ENCODE measurements around the gene COX4I1. TPM values are rescaled to one million over a fixed set of nuclear protein-coding genes. Genes with fewer than 3 reads are reported as not detected.
A peak's percentile ranks its signal among the peaks of the same experiment; 100 is the strongest.

COX4I1 gene
- total and polyA plus RNA-seq, 7 experiments from 2014 or later: 479 to 1,303 (median 677) TPM

GRCh38 chr16:85840395-85840794 lies 40.9 kb downstream of the COX4I1 start:
- Mint-ChIP-seq H3K4me1 (peaks cover 0 to 8% (median 7%) of the 10 kb centered on the region in 7 donors), H3K9me3 (peaks cover 0 to 2% (median 0%) of the 10 kb centered on the region in 11 donors), H3K36me3 (no peaks in the 10 kb centered on the region), H3K27ac (peak overlapping the region in 1 of 9 donors; percentile 63), H3K4me3 (no peak overlapping the region), H3K27me3 (peaks cover 5 to 24% (median 18%) of the 10 kb centered on the region in 5 donors)
- POLR2A ChIA-PET: no interaction called here
- no peaks in the 10 kb centered on the region for H3K27me3 ChIP-seq (ENCODE audit: control insufficient read depth in 2 of 2, insufficient read depth in 2 of 2, low read length in 2 of 2)
- H3K4me1 ChIP-seq (ENCODE audit: control insufficient read depth in 2 of 2, insufficient read depth in 2 of 2, low read length in 2 of 2): no peaks in the 10 kb centered on the region
- H3K9me3 ChIP-seq (ENCODE audit: control insufficient read depth in 2 of 3, low read length in 3 of 3): no peaks in the 10 kb centered on the region
- no peaks in the 10 kb centered on the region for H3K36me3 ChIP-seq (ENCODE audit: control insufficient read depth in 2 of 3, insufficient read depth in 3 of 3, low read length in 3 of 3)
- intact Hi-C loops (cut with micrococcal nuclease): no loop called here
- H3K4me3 ChIP-seq (ENCODE audit: low read length): no peak overlapping the region
- no peak overlapping the region for H3K27ac ChIP-seq (ENCODE audit: low read depth, low read length)
- CTCF ChIA-PET: no interaction called here
- DNase-seq: no peak
- ATAC-seq: no peak

GRCh38 chr16:85840801-85841200 lies 41.3 kb downstream of the COX4I1 start:
- Histone ChIP-seq H3K4me3 (ENCODE audit: low read length) (no peak overlapping the region), H3K36me3 (ENCODE audit: control insufficient read depth in 2 of 3, insufficient read depth in 3 of 3, low read length in 3 of 3) (no peaks in the 10 kb centered on the region), H3K9me3 (ENCODE audit: control insufficient read depth in 2 of 3, low read length in 3 of 3) (no peaks in the 10 kb centered on the region), H3K27me3 (ENCODE audit: control insufficient read depth in 2 of 2, insufficient read depth in 2 of 2, low read length in 2 of 2) (no peaks in the 10 kb centered on the region), H3K27ac (ENCODE audit: low read depth, low read length) (no peak overlapping the region), H3K4me1 (ENCODE audit: control insufficient read depth in 2 of 2, insufficient read depth in 2 of 2, low read length in 2 of 2) (no peaks in the 10 kb centered on the region)
- intact Hi-C loops (cut with micrococcal nuclease): no loop called here
- DNase-seq (no peak), ATAC-seq (no peak)
- Mint-ChIP-seq H3K4me1 (peaks cover 0 to 8% (median 7%) of the 10 kb centered on the region in 7 donors), H3K4me3 (no peak overlapping the region), H3K27ac (no peak overlapping the region), H3K9me3 (peaks cover 0 to 2% (median 0%) of the 10 kb centered on the region in 11 donors), H3K27me3 (peaks cover 5 to 24% (median 18%) of the 10 kb centered on the region in 5 donors), H3K36me3 (no peaks in the 10 kb centered on the region)
- ChIA-PET POLR2A (no interaction called here), CTCF (no interaction called here)

- Histone ChIP-seq H3K36me3 (ENCODE audit: control insufficient read depth in 2 of 3, insufficient read depth in 3 of 3, low read length in 3 of 3) (no peaks in the 10 kb centered on the region), H3K27ac (ENCODE audit: low read depth, low read length) (no peak overlapping the region), H3K27me3 (ENCODE audit: control insufficient read depth in 2 of 2, insufficient read depth in 2 of 2, low read length in 2 of 2) (no peaks in the 10 kb centered on the region), H3K4me3 (ENCODE audit: low read length) (no peak overlapping the region), H3K9me3 (ENCODE audit: control insufficient read depth in 2 of 3, low read length in 3 of 3) (no peaks in the 10 kb centered on the region), H3K4me1 (ENCODE audit: control insufficient read depth in 2 of 2, insufficient read depth in 2 of 2, low read length in 2 of 2) (no peaks in the 10 kb centered on the region)
- no peak for DNase-seq
- ATAC-seq: no peak
- H3K27me3 Mint-ChIP-seq: peaks cover 11 to 28% (median 19%) of the 10 kb centered on the region in 5 donors
- peaks cover 0 to 2% (median 0%) of the 10 kb centered on the region in 11 donors for H3K9me3 Mint-ChIP-seq
- ChIA-PET POLR2A (no interaction called here), CTCF (no interaction called here)
- no peaks in the 10 kb centered on the region for H3K36me3 Mint-ChIP-seq
- intact Hi-C loops (cut with micrococcal nuclease): no loop called here
- peaks cover 0 to 12% (median 7%) of the 10 kb centered on the region in 7 donors for H3K4me1 Mint-ChIP-seq
- peak overlapping the region in 1 of 9 donors; percentile 2 for H3K27ac Mint-ChIP-seq
- H3K4me3 Mint-ChIP-seq: no peak overlapping the region
Observed at GRCh38 chr16:85842435-85842834, 42.9 kb downstream of the COX4I1 start.

GRCh38 chr16:85842848-85843247 lies 43.4 kb downstream of the COX4I1 start:
- Mint-ChIP-seq H3K27ac (peak overlapping the region in 1 of 9 donors; percentile 2), H3K4me3 (no peak overlapping the region), H3K9me3 (peaks cover 0 to 2% (median 0%) of the 10 kb centered on the region in 11 donors), H3K36me3 (no peaks in the 10 kb centered on the region), H3K4me1 (peaks cover 0 to 16% (median 11%) of the 10 kb centered on the region in 7 donors), H3K27me3 (peaks cover 11 to 28% (median 15%) of the 10 kb centered on the region in 5 donors)
- Histone ChIP-seq H3K4me1 (ENCODE audit: control insufficient read depth in 2 of 2, insufficient read depth in 2 of 2, low read length in 2 of 2) (no peaks in the 10 kb centered on the region), H3K27ac (ENCODE audit: low read depth, low read length) (no peak overlapping the region), H3K27me3 (ENCODE audit: control insufficient read depth in 2 of 2, insufficient read depth in 2 of 2, low read length in 2 of 2) (no peaks in the 10 kb centered on the region), H3K9me3 (ENCODE audit: control insufficient read depth in 2 of 3, low read length in 3 of 3) (no peaks in the 10 kb centered on the region), H3K4me3 (ENCODE audit: low read length) (no peak overlapping the region), H3K36me3 (ENCODE audit: control insufficient read depth in 2 of 3, insufficient read depth in 3 of 3, low read length in 3 of 3) (no peaks in the 10 kb centered on the region)
- intact Hi-C loops (cut with micrococcal nuclease): no loop called here
- ChIA-PET POLR2A (no interaction called here), CTCF (no interaction called here)
- ATAC-seq (no peak), DNase-seq (no peak)

- Histone ChIP-seq H3K4me1 (ENCODE audit: control insufficient read depth in 2 of 2, insufficient read depth in 2 of 2, low read length in 2 of 2) (no peaks in the 10 kb centered on the region), H3K9me3 (ENCODE audit: control insufficient read depth in 2 of 3, low read length in 3 of 3) (no peaks in the 10 kb centered on the region), H3K27me3 (ENCODE audit: control insufficient read depth in 2 of 2, insufficient read depth in 2 of 2, low read length in 2 of 2) (no peaks in the 10 kb centered on the region), H3K27ac (ENCODE audit: low read depth, low read length) (no peak overlapping the region), H3K36me3 (ENCODE audit: control insufficient read depth in 2 of 3, insufficient read depth in 3 of 3, low read length in 3 of 3) (no peaks in the 10 kb centered on the region), H3K4me3 (ENCODE audit: low read length) (no peak overlapping the region)
- intact Hi-C loops (cut with micrococcal nuclease): no loop called here
- CTCF ChIA-PET: no interaction called here
- POLR2A ChIA-PET: no interaction called here
- H3K36me3 Mint-ChIP-seq: no peaks in the 10 kb centered on the region
- peaks cover 11 to 28% (median 14%) of the 10 kb centered on the region in 5 donors for H3K27me3 Mint-ChIP-seq
- peaks cover 0 to 2% (median 0%) of the 10 kb centered on the region in 11 donors for H3K9me3 Mint-ChIP-seq
- ATAC-seq (no peak), DNase-seq (no peak)
- no peak overlapping the region for H3K4me3 Mint-ChIP-seq
- H3K27ac Mint-ChIP-seq: no peak overlapping the region
- peaks cover 0 to 18% (median 12%) of the 10 kb centered on the region in 7 donors for H3K4me1 Mint-ChIP-seq
Observed at GRCh38 chr16:85843471-85844168, 44.1 kb downstream of the COX4I1 start.

- POLR2A ChIA-PET: no interaction called here
- no peaks in the 10 kb centered on the region for H3K36me3 ChIP-seq (ENCODE audit: control insufficient read depth in 2 of 3, insufficient read depth in 3 of 3, low read length in 3 of 3)
- intact Hi-C loops (cut with micrococcal nuclease): no loop called here
- Mint-ChIP-seq H3K9me3 (peaks cover 0 to 2% (median 0%) of the 10 kb centered on the region in 11 donors), H3K27me3 (peaks cover 10 to 28% (median 14%) of the 10 kb centered on the region in 5 donors), H3K27ac (no peak overlapping the region), H3K4me1 (peaks cover 0 to 18% (median 12%) of the 10 kb centered on the region in 7 donors), H3K4me3 (no peak overlapping the region), H3K36me3 (no peaks in the 10 kb centered on the region)
- no peak for ATAC-seq
- H3K9me3 ChIP-seq (ENCODE audit: control insufficient read depth in 2 of 3, low read length in 3 of 3): no peaks in the 10 kb centered on the region
- H3K27me3 ChIP-seq (ENCODE audit: control insufficient read depth in 2 of 2, insufficient read depth in 2 of 2, low read length in 2 of 2): no peaks in the 10 kb centered on the region
- H3K27ac ChIP-seq (ENCODE audit: low read depth, low read length): no peak overlapping the region
- CTCF ChIA-PET: no interaction called here
- H3K4me3 ChIP-seq (ENCODE audit: low read length): no peak overlapping the region
- H3K4me1 ChIP-seq (ENCODE audit: control insufficient read depth in 2 of 2, insufficient read depth in 2 of 2, low read length in 2 of 2): no peaks in the 10 kb centered on the region
- DNase-seq: no peak
Observed at GRCh38 chr16:85844169-85844481, 44.6 kb downstream of the COX4I1 start.

GRCh38 chr16:85844786-85845185 lies 45.3 kb downstream of the COX4I1 start:
- Mint-ChIP-seq H3K36me3 (no peaks in the 10 kb centered on the region), H3K4me3 (no peak overlapping the region), H3K27me3 (peaks cover 9 to 27% (median 14%) of the 10 kb centered on the region in 5 donors), H3K9me3 (peaks cover 0 to 2% (median 0%) of the 10 kb centered on the region in 11 donors), H3K4me1 (peaks cover 0 to 18% (median 12%) of the 10 kb centered on the region in 7 donors), H3K27ac (peak overlapping the region in 2 of 9 donors; percentile 28 to 35)
- Histone ChIP-seq H3K9me3 (ENCODE audit: control insufficient read depth in 2 of 3, low read length in 3 of 3) (no peaks in the 10 kb centered on the region), H3K36me3 (ENCODE audit: control insufficient read depth in 2 of 3, insufficient read depth in 3 of 3, low read length in 3 of 3) (no peaks in the 10 kb centered on the region), H3K4me3 (ENCODE audit: low read length) (no peak overlapping the region), H3K27me3 (ENCODE audit: control insufficient read depth in 2 of 2, insufficient read depth in 2 of 2, low read length in 2 of 2) (no peaks in the 10 kb centered on the region), H3K4me1 (ENCODE audit: control insufficient read depth in 2 of 2, insufficient read depth in 2 of 2, low read length in 2 of 2) (no peaks in the 10 kb centered on the region), H3K27ac (ENCODE audit: low read depth, low read length) (no peak overlapping the region)
- ChIA-PET POLR2A (no interaction called here), CTCF (no interaction called here)
- DNase-seq: peak in 1 of 9 donors; percentile 20
- ATAC-seq: peak; percentile 42
- intact Hi-C loops (cut with micrococcal nuclease): no loop called here
